Osteocyte (in vitro differentiated cells): ENCODE results near the gene SH3RF3. TPM values are rescaled to one million over a fixed set of nuclear protein-coding genes. Genes with fewer than 3 reads are reported as not detected.

Source experiments
- DNase-seq: peaks from one replicate; pipeline ENCODE4 v3.0.0; 2021; ENCODE audit warnings: mixed read lengths; ENCODE audit not compliant: unreplicated experiment; ENCODE audit errors: extremely low spot score
- H3K27ac Mint-ChIP-seq: one replicate; pipeline ENCODE4 v1.8.0; 2021; ENCODE audit warnings: mild to moderate bottlenecking, mixed read lengths; ENCODE audit not compliant: unreplicated experiment
- H3K27me3 Mint-ChIP-seq: one replicate; pipeline ENCODE4 v1.8.0; 2021; ENCODE audit warnings: mixed read lengths; ENCODE audit not compliant: unreplicated experiment
- H3K36me3 Mint-ChIP-seq: one replicate; pipeline ENCODE4 v1.8.0; 2021; ENCODE audit warnings: mixed read lengths; ENCODE audit not compliant: unreplicated experiment
- H3K4me1 Mint-ChIP-seq: one replicate; pipeline ENCODE4 v1.8.0; 2021; ENCODE audit warnings: mixed read lengths; ENCODE audit not compliant: unreplicated experiment
- H3K4me3 Mint-ChIP-seq: one replicate; pipeline ENCODE4 v1.8.0; 2021; ENCODE audit warnings: mild to moderate bottlenecking, moderate library complexity, mixed read lengths; ENCODE audit not compliant: unreplicated experiment
- H3K9me3 Mint-ChIP-seq: one replicate; pipeline ENCODE4 v1.8.0; 2021; ENCODE audit warnings: mixed read lengths; ENCODE audit not compliant: unreplicated experiment
- total RNA-seq: library from RNA; stranded (reverse); gene quantifications from 2 replicates; pipeline ENCODE4 v1.2.1, GENCODE V29; 2021
- TF ChIP-seq, protein P1 (sequence below): fragments of 200-600 bp; sonication (generic); IDR thresholded peaks from 2 replicates; pipeline ENCODE4 v1.5.0; 2021; ENCODE audit warnings: antibody characterized with exemption, mild to moderate bottlenecking, moderate library complexity

The SH3RF3 gene
- total RNA-seq, 1 donor from 2014 or later = 79.4 TPM

DNA sequence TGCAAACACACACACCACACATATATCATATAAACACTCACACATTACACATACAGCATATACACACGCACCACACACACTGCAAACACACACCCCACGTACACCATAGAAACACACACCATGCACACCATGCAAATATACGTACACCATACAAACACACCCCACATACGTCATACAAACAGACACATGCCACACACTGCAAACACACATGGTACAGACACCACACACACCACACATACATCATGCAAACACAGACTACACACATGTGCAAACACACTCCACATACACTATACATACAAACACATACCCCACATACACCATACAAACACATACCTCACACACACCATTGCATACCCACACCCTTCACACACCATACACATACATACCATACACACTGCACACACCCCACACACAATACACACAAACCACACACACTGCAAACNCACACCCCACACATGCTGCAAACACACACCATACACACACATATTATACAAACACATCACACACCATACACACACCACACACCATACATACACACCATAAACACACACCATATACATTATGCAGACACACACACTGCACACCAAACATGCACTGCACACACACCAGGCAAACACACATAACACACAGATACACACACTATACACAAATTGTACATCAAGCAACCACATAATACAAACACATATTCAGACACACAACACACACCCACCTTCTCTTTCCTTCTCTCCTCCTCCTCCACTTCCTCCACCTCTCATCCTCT is 364.4 kb downstream of the SH3RF3 start:
- Mint-ChIP-seq H3K9me3 (no peaks in the 10 kb centered on the region), H3K27me3 (no peaks in the 10 kb centered on the region), H3K36me3 (peaks cover 43% of the 10 kb centered on the region), H3K27ac (no peak overlapping the region), H3K4me1 (peaks cover 43% of the 10 kb centered on the region), H3K4me3 (no peak overlapping the region)
- TF ChIP-seq, protein P1, sequence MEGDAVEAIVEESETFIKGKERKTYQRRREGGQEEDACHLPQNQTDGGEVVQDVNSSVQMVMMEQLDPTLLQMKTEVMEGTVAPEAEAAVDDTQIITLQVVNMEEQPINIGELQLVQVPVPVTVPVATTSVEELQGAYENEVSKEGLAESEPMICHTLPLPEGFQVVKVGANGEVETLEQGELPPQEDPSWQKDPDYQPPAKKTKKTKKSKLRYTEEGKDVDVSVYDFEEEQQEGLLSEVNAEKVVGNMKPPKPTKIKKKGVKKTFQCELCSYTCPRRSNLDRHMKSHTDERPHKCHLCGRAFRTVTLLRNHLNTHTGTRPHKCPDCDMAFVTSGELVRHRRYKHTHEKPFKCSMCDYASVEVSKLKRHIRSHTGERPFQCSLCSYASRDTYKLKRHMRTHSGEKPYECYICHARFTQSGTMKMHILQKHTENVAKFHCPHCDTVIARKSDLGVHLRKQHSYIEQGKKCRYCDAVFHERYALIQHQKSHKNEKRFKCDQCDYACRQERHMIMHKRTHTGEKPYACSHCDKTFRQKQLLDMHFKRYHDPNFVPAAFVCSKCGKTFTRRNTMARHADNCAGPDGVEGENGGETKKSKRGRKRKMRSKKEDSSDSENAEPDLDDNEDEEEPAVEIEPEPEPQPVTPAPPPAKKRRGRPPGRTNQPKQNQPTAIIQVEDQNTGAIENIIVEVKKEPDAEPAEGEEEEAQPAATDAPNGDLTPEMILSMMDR = no peak
- DNase-seq = no peak

DNA sequence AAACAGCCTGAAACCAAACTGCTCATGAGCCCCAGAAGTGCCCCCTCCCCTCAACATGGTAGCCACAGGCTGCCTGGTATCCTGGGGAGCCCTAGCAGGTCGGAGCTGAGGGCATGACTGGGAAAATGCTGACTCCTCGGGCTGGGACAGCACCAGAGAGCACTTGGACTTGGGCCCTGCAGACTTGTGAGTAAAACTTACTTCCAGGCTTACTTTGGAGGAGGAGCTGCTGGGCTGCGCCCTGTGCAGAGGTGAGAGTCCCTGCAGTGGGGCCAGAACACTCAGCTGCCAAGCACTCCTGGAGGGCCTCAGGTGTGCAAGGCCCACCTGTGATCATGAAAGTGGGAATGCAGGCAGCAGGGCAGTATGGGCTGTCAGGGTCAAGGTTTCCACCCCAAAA is 365.3 kb downstream of the SH3RF3 start:
- DNase-seq = no peak
- Mint-ChIP-seq H3K4me3 (no peak overlapping the region), H3K27ac (no peak overlapping the region), H3K36me3 (peaks cover 39% of the 10 kb centered on the region), H3K27me3 (no peaks in the 10 kb centered on the region), H3K9me3 (no peaks in the 10 kb centered on the region), H3K4me1 (peaks cover 41% of the 10 kb centered on the region)
- TF ChIP-seq, protein P1 = no peak

DNA sequence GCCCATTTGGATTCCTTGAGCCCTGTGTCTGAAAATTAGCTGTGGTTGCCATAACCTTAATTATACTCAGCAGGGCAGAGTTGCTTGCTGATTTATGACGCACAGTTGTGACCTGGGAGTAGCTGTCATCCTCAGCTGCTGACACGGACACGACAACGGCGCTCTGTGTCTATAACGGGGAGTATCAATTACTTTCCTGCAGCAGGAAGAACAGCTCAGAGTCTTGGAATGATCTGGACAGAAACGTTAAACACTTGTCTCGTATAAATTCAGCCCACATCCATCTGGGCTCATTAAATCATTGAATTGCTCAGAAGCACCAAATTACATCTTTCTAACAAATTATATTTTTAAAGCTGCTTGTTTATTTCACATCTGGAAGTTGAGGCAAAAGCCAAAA is 368.5 kb downstream of the SH3RF3 start:
- Mint-ChIP-seq H3K4me1 (peaks cover 43% of the 10 kb centered on the region), H3K27me3 (no peaks in the 10 kb centered on the region), H3K27ac (peak overlapping the region; percentile 76), H3K9me3 (no peaks in the 10 kb centered on the region), H3K4me3 (peak overlapping the region; percentile 26), H3K36me3 (peaks cover 29% of the 10 kb centered on the region)
- no peak for DNase-seq
- TF ChIP-seq, protein P1 = no peak

DNA sequence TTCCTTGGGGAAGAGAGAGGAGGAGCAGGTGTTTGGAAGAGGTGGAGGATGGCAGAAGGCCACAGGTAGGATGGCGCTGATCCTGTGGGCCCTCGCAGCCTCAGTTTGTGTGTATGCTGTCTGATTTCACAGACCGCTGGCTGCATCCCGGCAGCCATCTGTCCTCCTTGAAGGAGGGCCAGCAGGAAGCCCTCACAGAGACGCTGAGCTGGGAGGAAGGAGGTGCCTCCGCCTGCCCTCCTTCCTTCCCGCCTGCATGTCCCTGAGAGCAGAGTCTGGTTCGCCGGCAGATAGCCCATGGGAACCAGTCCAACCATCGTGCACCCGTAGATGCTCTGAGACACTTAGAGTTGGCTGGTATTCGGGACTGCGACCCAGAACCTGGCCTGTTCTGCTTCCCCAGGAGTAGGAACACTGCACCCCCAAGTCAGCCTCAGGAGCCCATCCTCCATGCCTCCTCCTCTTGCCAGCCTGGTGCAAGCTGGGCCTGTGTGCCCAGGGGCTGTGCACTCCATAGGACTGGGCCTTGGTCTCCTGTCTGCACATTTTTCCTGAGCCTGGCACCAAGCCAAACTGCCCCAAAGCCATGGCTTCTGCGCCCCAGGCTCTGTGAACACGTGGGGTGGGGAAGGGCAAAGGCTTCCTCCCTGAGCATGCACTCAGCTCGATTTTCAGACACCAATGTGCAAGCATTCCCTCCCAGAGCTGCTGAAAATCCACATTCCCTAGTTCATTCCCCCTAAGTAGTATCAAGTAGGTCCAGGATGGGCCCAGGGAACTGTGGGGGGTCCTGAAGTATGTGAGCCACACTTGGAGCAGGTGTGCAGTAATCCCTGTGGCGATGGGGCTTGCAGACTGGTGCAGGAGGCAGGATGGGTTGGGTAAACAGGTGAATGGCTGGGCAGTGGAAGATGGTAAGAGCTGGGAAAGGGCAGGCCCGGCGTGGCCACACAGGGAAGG is 369.2 kb downstream of the SH3RF3 start:
- no peak overlapping the region for H3K4me3 Mint-ChIP-seq
- H3K27ac Mint-ChIP-seq = peak overlapping the region; percentile 76
- no peak for DNase-seq
- peaks cover 43% of the 10 kb centered on the region for H3K4me1 Mint-ChIP-seq
- peaks cover 37% of the 10 kb centered on the region for H3K36me3 Mint-ChIP-seq
- TF ChIP-seq, protein P1 = no peak
- H3K9me3 Mint-ChIP-seq = no peaks in the 10 kb centered on the region
- no peaks in the 10 kb centered on the region for H3K27me3 Mint-ChIP-seq

DNA sequence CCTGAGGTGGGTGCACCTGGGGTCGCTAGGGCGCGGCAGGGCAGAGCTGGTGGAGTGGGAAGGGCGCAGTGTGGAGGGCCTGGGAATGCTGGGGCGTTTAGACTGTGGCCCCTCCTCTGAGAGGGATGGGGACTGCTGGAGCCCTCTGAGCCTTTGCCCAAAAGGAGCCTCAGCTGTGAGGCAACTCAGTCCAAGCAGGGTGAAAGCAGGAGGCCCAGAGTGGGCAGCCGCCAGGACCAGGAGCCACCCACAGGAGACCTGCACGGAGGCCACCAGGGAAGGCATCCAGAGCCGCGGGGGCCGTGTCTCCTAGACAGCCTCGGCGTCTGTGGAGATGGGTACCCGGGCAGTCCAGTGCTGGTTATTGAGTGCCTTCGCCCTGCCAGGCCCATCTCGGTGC is 369.9 kb downstream of the SH3RF3 start:
- no peak overlapping the region for H3K4me3 Mint-ChIP-seq
- H3K27ac Mint-ChIP-seq = peak overlapping the region; percentile 76

More for the DNA sequence above, 369.9 kb downstream of the SH3RF3 start:
- TF ChIP-seq, protein P1 = no peak
- Mint-ChIP-seq H3K4me1 (peaks cover 43% of the 10 kb centered on the region), H3K9me3 (no peaks in the 10 kb centered on the region), H3K27me3 (no peaks in the 10 kb centered on the region), H3K36me3 (peaks cover 43% of the 10 kb centered on the region)
- no peak for DNase-seq
